ENCODE measurements around the gene ITGB4. TPM values are rescaled to one million over a fixed set of nuclear protein-coding genes. Genes with fewer than 3 reads are reported as not detected.

ITGB4 gene
- total and polyA plus RNA-seq, 2 of the 13 experiments (the other 11 are each of a cell fraction or from before 2014, with no cell fraction given) = 6.9 to 14.5 TPM

DNA sequence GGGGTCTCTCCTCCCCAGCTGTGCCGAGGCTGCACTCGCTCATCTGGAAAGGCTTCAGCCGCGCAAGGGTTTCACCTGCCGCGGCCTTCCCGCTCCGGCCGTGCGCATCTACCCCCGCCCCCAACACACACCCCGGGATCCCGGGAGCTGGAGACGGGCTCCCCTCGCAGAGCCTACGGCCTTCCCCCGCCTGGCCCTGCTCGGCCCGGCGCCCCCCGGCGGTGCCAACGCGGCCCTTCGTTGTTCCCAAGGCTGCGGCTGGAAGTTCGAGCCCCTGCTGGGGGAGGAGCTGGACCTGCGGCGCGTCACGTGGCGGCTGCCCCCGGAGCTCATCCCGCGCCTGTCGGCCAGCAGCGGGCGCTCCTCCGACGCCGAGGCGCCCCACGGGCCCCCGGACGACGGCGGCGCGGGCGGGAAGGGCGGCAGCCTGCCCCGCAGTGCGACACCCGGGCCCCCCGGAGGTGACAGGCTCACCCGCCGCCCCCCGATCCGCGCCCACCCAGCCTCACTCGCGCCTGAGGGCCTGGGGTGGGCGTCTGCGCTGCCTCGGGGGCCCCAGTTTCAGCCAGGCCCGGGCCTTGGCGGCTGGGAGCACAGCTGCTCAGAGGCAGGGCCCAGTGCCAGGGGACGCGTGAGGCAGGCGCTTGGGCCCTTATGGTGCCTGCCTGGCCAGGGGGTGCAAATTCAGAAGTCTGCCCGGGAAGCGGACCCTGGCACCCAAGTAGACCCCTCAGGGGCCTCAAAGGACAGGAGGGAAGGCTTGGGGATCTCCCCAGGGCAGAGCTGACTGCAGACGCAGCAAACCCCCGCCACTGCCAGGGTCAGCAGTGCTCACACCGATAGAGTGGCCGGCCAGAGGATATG is 32.5 kb downstream of the ITGB4 start (continued):
- TF ChIP-seq ZNF232 (CRISPR knock-in tag; IDR thresholded peaks at IDR 0.05; ENCODE audit: borderline replicate concordance) = 0 out of 2 replicates have a peak, but pooled peaks have one; percentile 61
- TF ChIP-seq ZNF256 (CRISPR knock-in tag; conservative IDR thresholded peaks at IDR 0.05) = no peak
- TF ChIP-seq, protein P1, sequence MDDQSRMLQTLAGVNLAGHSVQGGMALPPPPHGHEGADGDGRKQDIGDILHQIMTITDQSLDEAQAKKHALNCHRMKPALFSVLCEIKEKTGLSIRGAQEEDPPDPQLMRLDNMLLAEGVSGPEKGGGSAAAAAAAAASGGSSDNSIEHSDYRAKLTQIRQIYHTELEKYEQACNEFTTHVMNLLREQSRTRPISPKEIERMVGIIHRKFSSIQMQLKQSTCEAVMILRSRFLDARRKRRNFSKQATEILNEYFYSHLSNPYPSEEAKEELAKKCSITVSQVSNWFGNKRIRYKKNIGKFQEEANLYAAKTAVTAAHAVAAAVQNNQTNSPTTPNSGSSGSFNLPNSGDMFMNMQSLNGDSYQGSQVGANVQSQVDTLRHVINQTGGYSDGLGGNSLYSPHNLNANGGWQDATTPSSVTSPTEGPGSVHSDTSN (CRISPR knock-in tag; IDR thresholded peaks at IDR 0.05; ENCODE audit: borderline replicate concordance) = peak; percentile 77; the same call in 1 of the 2 replicates
- TF ChIP-seq TOPORS (CRISPR knock-in tag; IDR thresholded peaks at IDR 0.05) = peak; percentile 68; the same call in 1 of the 2 replicates
- TF ChIP-seq, protein P2, sequence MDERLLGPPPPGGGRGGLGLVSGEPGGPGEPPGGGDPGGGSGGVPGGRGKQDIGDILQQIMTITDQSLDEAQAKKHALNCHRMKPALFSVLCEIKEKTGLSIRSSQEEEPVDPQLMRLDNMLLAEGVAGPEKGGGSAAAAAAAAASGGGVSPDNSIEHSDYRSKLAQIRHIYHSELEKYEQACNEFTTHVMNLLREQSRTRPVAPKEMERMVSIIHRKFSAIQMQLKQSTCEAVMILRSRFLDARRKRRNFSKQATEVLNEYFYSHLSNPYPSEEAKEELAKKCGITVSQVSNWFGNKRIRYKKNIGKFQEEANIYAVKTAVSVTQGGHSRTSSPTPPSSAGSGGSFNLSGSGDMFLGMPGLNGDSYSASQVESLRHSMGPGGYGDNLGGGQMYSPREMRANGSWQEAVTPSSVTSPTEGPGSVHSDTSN (CRISPR knock-in tag; IDR thresholded peaks at IDR 0.05) = no peak
- no peak for TF ChIP-seq HOXA7 (CRISPR knock-in tag; IDR thresholded peaks at IDR 0.05)
- TF ChIP-seq GPN1 (CRISPR knock-in tag; IDR thresholded peaks at IDR 0.05; ENCODE audit: borderline replicate concordance) = no peak
- TF ChIP-seq ZNF414 (CRISPR knock-in tag; IDR thresholded peaks at IDR 0.05) = peak; percentile 70; the same call in 1 of the 2 replicates
- peak; percentile 77 for TF ChIP-seq SPEN (CRISPR knock-in tag; IDR thresholded peaks at IDR 0.05; ENCODE audit: low read depth)
- TF ChIP-seq ZNF83 (CRISPR knock-in tag; IDR thresholded peaks at IDR 0.05; ENCODE audit: borderline replicate concordance) = peak; percentile 25; the same call in 1 of the 2 replicates
- TF ChIP-seq FOXO4 (CRISPR knock-in tag; conservative IDR thresholded peaks at IDR 0.05) = 0 out of 2 replicates have a peak, but pooled peaks have one; percentile 44
- TF ChIP-seq ZNF782 (CRISPR knock-in tag; IDR thresholded peaks at IDR 0.05; ENCODE audit: borderline replicate concordance) = no peak; the same call in 1 of the 2 replicates
- TF ChIP-seq RORA (CRISPR knock-in tag; IDR thresholded peaks at IDR 0.05) = no peak
- peak; percentile 89 for TF ChIP-seq DNMT1 (CRISPR knock-in tag; IDR thresholded peaks at IDR 0.05)
- peak; percentile 83 for TF ChIP-seq BRD4 (CRISPR knock-in tag; IDR thresholded peaks at IDR 0.05)
- no peak for TF ChIP-seq NFYC (CRISPR knock-in tag; IDR thresholded peaks at IDR 0.05)
- peak; percentile 43; the same call in 1 of the 2 replicates for TF ChIP-seq MIXL1 (CRISPR knock-in tag; IDR thresholded peaks at IDR 0.05)
- no peak for TF ChIP-seq SP1 (IDR thresholded peaks at IDR 0.05)
- TF ChIP-seq SP1 (CRISPR knock-in tag; IDR thresholded peaks at IDR 0.05) = peak; percentile 58
- TF ChIP-seq, protein P3, sequence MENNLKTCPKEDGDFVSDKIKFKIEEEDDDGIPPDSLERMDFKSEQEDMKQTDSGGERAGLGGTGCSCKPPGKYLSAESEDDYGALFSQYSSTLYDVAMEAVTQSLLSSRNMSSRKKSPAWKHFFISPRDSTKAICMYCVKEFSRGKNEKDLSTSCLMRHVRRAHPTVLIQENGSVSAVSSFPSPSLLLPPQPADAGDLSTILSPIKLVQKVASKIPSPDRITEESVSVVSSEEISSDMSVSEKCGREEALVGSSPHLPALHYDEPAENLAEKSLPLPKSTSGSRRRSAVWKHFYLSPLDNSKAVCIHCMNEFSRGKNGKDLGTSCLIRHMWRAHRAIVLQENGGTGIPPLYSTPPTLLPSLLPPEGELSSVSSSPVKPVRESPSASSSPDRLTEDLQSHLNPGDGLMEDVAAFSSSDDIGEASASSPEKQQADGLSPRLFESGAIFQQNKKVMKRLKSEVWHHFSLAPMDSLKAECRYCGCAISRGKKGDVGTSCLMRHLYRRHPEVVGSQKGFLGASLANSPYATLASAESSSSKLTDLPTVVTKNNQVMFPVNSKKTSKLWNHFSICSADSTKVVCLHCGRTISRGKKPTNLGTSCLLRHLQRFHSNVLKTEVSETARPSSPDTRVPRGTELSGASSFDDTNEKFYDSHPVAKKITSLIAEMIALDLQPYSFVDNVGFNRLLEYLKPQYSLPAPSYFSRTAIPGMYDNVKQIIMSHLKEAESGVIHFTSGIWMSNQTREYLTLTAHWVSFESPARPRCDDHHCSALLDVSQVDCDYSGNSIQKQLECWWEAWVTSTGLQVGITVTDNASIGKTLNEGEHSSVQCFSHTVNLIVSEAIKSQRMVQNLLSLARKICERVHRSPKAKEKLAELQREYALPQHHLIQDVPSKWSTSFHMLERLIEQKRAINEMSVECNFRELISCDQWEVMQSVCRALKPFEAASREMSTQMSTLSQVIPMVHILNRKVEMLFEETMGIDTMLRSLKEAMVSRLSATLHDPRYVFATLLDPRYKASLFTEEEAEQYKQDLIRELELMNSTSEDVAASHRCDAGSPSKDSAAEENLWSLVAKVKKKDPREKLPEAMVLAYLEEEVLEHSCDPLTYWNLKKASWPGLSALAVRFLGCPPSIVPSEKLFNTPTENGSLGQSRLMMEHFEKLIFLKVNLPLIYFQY (CRISPR knock-in tag; IDR thresholded peaks at IDR 0.05; ENCODE audit: borderline replicate concordance) = no peak; the same call in 1 of the 2 replicates
- TF ChIP-seq NCOA2 (CRISPR knock-in tag; IDR thresholded peaks at IDR 0.05) = peak; percentile 49; the same call in 1 of the 2 replicates
- peak; percentile 80 for TF ChIP-seq ZNF263 (CRISPR knock-in tag; IDR thresholded peaks at IDR 0.05)
